Dermis microvascular lymphatic vessel endothelial cell (primary cell): ENCODE results near the gene PDAP1. TPM values are rescaled to one million over a fixed set of nuclear protein-coding genes. Genes with fewer than 3 reads are reported as not detected.
"Not testable (repeated sequence)": the region's sequence is repeated elsewhere in the genome, so short reads cannot be mapped to it uniquely, and the experiment has no call there.

ENCODE experiments used
- DNase-seq, 2 donors: peaks; one replicate each; pipeline versions ENCODE4 v3.0.0 to v3.0.0-alpha.2; 2010; ENCODE audit warnings: low read depth in 2 of 2
- total RNA-seq: library from RNA; depleted of rRNA; stranded (reverse); fragments of >200 nt; gene quantifications from 2 replicates; pipeline ENCODE4 v1.2.1, GENCODE V29; 2014

PDAP1 gene
- total RNA-seq, 1 donor from 2014 or later: 15.3 TPM

DNA sequence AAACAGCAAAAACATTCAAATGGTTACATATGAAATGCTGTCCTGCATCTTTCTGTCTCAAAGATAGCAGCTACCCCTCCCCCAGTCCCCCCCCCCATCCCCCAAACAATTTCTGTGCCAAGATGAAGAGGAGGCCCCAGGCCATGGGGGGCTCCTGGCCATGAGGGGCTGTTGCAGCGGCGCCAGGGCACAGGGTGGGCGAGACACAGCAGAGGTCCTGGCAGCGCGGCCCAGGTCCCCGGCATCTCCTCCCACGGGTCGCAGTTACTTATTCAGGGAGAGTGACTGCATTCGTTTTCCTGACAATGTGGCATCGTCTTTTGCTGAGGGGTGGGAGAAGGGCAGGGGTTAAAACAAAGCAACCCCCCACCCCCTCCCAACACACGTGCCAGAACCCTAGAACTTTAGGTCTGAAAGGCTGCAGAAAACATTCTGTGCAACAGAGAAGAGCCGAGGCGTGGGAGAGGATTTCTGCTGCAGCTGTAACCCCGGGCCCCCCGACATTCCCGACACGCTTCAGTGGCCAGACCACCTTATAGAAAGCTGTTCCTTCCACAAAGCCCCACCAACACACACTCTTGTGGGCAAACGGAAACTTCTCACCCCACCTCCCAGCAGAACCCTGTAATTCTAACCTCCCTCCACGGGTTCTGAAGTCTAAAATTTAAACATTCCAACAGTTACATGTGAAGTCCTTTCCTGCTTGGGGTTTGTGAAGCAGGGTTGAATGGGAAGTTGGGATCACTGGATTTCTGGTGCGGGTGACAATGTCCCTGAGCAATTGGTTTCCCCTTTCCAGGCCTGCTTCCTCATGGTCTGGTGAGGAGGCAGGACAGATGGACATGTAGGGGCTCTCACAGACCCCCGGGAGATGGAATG lies 11.7 kb downstream of the PDAP1 start:
- DNase-seq: no peak

- DNase-seq: no peak
These were observed 12.6 kb downstream of the PDAP1 start for GRCh38 chr7:99395616-99396327.

DNA sequence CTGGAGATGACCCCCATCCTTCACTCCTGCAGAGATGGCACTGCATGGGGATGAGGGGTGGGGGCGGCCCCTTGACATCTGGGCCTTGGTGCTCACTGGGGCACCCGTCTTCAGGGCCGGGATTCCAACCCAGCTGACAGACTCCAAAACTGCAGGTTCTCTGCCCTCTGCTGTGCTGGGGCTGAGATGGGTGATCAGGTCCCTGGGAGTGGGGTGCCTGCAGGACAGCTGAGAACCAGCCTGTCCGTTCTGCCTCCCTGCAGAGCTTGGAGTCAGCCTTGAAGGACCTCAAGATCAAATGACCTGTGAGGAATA lies 14.3 kb downstream of the PDAP1 start:
- no peak for DNase-seq

- DNase-seq: no peak
These were observed 14.8 kb downstream of the PDAP1 start for GRCh38 chr7:99393355-99394187.

GRCh38 chr7:99392659-99393354 lies 15.6 kb downstream of the PDAP1 start:
- DNase-seq: peak in 1 of 2 donors; percentile 68

DNA sequence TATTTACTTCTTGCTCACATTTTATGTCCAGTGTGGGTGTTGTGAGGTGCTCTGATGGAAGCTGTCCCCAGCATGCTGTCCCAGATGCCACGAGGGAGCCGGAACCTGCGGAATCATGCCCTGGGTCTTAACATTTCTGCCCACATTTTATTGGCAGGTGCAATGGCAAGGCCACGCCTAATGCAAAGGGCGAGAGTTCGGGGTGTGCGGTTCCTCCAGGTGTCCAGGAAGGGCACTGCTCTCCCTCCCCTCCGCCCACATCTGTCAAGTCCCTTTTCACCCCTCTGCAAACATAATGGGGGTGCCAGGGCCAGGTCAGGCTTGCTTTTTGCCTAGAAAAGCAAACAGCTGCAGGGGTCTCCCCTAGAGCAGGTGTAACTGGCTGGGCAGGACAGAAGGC lies 16.4 kb downstream of the PDAP1 start:
- DNase-seq: no peak

GRCh38 chr7:99390941-99391602 lies 17.3 kb downstream of the PDAP1 start:
- no peak for DNase-seq

- no peak for DNase-seq
These were observed 18.6 kb downstream of the PDAP1 start for GRCh38 chr7:99389772-99390171.

GRCh38 chr7:99387912-99388311 lies 20.5 kb downstream of the PDAP1 start:
- no peak for DNase-seq

- DNase-seq: not testable (repeated sequence)
These were observed 21.2 kb downstream of the PDAP1 start for GRCh38 chr7:99387239-99387635.

GRCh38 chr7:99386584-99387238 lies 21.7 kb downstream of the PDAP1 start:
- peak in 1 of 2 donors; percentile 67 for DNase-seq

DNA sequence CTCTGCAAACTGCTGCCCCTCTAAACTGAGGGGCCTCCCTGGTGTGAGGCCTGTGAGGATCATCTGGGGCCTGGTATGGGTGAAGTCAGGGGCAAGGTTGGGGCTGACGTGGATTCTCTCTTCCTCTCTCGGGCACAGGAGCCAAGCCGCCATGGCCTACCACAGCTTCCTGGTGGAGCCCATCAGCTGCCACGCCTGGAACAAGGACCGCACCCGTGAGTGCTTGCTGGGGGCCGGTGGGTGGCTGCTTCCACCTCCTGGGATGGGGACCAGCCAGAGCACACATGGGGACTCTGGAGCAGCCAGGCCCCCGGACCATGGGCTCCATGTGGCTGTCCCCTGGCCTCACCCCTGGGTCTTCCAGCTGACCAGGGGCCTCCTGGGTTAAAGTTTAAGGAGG lies 22.8 kb downstream of the PDAP1 start:
- DNase-seq: no peak

DNA sequence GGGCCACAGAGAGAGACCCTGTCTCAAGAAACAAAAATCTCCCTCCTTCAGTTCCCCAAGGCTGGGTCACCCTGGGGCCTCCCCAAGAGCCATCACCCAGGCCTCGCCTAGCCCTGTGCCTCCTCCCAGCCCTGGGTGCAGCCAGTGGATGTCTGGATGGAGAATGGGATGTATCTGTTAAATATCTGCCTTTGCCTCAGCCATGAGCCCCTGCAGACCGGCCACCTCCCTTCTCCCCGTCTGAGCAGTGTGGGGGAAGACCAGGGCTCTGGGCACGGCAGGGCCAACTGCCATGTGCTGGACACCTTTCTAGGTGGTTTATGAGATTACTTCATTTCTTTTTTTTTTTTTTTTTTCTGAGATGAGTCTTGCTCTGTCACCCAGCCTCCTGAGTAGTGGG lies 23.9 kb downstream of the PDAP1 start:
- DNase-seq: no peak

DNA sequence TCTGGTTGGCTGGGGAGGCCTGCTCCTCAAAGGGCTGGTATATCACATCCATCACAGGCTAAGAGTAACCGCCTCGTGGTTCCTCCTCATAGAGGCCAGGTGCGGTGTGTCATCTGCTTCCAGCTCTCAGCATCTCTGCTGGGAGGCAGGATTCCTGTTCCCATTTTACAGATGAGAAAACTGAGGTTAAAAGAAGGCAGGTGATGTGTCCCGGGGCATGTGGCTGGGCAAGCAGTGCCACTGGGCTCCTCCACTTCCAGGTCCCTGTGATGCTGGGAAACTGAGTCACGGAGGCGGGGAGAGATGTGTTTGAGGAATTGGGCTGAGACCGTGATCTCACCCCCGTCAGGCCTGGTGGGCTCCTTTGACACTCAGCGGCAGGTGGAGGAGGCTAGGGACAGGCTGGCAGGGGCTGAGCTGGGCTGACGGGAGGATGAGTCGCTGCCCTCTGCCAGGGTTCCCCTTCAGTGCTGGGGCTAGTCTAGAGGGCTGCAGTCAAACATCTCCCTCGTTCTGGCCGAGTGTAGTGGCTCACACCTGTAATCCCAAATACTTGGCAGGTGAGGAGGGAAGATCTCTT lies 24.5 kb downstream of the PDAP1 start:
- DNase-seq: no peak

DNA sequence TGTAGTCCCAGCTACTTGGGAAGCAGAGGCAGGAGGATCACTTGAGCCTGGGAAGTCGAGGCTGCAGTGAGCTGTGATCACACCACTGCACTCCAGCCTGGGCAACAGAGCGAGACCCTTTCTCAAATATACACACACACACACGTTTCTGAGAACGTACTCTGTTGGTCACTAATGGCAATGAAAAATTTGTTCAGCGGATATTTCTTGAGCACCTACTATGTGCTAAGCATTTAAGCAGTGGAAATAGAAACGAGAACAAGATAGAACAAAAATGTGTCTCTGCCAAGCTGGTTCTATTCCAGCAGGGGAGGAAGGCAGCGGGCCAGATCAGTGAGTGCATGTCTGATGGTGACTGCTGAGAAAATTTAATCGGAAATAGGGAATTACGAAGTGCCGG lies 25.2 kb downstream of the PDAP1 start:
- no peak for DNase-seq

GRCh38 chr7:99381664-99382075 lies 26.7 kb downstream of the PDAP1 start:
- no peak for DNase-seq

- DNase-seq: no peak
These were observed 27.4 kb downstream of the PDAP1 start for GRCh38 chr7:99380823-99381663.

- peak in 1 of 2 donors; percentile 67 for DNase-seq
These were observed 28.2 kb downstream of the PDAP1 start for GRCh38 chr7:99380032-99380822.
